ENCODE results near the gene MAFF.
"Not testable (repeated sequence)": the region's sequence is repeated elsewhere in the genome, so short reads cannot be mapped to it uniquely, and the experiment has no call there.

Gene MAFF

DNA sequence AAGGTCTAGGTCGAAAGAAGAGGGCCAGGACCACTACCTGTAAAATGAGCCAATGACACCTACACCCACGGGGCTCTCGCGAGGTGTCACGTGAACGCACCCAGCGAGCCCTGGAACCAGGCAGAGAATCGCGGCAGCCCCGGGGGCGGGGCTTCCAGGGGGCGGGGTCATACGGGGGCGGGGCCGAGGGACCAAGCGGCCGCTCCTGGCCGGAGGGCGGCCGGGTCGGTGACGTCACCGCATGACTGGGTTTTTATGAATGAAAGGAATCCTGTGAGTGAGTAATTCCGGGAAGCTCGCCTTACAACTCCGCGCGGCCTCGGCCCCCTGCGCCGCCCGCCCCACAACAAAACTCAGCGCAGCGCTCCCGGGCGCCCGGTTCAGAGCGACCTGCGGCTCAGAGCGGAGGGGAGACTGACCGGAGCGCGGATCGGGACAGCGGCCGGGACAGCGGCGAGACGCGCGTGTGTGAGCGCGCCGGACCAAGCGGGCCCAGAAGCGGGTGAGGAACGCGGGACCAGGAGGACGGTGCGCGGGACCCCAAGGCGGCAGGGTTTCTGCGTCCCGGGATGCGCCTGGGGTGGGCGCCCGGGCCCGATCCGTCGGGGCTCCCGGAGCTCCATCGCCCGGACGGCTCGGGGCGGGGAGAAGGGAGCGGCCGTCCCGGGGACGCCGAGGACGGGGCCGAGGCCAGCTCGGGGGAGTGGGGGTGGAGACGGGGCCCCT, at the start of gene MAFF:
Gene MAFF, plus strand, starts transcription at position 284 of the 726 bp plus-strand sequence. CDS start 11,860 bp downstream, outside the sequence.
- peak; percentile 94 for DNase-seq

DNA sequence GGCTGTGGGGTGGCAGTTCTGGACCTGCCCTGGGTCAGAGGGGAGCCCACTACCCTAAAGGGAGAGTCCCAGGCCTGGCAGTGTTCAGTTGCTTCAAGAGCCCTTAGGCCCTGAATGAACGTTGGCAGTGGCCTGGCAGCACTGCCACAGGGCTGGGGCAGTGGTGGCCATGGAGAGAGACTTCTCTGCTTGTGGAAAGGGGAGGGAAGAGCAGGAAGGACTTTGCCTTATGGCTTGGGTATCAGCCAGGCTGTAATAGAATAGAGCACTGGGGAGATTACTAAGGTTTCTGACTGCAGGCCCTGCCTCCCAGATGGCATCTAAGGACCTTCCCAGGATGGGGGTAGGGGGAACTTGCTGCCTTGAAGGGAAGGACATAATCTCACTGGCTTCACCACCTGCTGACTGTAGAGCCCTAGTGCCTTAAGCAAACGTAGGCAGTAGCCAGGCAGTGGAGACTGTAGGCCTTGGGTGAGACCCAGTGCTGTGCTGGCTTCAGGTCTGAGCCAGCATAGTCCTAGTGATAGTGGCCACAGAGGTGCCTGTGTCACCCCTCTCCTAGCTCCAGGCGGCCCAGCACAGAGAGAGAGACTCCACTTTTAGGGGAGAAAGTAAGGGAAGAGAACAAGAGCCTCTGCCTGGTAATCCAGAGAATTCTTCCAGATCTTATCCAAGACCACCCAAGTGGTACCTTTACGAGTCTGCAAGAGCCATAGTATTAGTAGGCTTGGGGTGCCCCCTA, 47.8 kb upstream of the MAFF start:
- DNase-seq: no peak

DNA sequence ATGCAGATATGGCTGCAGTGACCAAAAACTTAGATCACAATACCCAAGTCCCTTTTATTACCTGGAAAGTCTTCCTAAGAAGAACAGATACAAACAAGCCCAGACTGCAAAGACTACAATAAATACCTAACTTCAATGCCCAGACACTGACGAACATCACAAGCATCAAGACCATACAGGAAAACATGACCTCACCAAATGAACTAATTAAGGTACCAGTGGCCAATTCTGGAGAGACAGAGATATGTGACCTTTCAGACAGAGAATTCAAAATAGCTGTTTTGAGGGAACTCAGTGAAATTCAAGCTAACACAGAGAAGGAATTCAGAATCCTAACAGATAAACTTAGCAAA, 47.3 kb upstream of the MAFF start:
- DNase-seq: not testable (repeated sequence)

DNA sequence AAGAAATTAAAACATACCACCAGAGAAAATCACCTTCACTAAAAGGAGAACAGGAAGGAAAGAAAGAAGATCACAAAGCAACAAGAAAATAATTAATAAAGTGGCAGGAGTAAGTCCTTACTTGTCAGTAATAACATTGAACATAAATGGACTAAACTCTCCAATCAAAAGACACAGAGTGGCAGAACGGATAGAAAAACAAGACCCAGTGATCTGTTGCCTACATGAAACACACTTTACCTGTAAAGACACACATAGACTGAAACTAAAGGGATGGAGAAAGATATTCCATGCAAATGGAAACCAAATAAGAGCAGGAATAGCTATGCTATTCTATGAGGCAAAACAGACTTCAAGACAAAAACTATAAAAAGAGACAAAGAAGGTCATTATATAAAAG, 46.1 kb upstream of the MAFF start:
- no peak for DNase-seq

DNA sequence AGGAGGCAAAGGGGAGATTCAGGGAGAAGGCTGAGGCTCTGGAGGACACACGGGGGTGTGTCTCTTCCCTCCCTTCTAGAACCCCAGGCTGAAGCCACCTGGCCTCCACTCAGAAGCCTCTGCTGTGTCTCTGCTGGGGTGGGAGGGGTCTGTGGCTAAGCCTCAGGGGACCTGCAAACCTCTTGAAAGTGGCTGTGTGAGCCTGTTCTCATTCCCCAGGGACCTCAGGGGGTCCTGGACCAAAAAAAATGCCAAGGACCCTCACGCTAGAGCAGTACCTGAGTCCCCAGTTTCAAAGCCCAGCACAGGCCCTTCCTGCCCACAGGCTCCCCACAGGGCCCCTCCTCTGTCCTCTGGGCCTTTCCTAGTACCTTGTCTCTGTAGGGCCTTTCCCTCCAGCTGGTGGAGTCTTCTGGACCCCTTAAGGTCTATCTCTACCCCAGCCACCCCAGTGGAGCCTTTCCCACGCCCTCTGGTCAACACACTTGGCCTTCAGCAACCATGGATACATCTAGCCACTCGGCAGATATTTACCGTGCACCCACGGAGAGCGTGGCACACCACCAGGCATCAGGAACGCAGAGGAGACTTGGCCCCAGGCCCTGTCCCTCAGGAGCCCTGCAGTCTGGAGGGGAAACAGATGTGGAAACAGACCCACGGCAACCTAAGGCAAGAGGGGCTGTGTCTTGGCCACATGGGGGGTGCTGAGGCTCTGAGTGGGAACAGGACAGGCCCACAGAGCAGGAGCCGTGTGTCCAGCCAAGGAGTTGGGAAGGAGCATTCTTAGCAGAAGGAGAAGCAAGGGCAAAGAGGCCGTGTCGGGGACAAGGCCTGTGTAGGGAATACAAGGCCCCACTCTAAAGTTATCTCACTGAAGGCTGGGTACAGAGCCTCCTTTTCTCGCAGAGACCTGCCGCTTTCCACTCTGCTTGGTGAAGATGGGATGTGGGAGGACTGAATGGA, 38.6 kb upstream of the MAFF start:
- DNase-seq: no peak

DNA sequence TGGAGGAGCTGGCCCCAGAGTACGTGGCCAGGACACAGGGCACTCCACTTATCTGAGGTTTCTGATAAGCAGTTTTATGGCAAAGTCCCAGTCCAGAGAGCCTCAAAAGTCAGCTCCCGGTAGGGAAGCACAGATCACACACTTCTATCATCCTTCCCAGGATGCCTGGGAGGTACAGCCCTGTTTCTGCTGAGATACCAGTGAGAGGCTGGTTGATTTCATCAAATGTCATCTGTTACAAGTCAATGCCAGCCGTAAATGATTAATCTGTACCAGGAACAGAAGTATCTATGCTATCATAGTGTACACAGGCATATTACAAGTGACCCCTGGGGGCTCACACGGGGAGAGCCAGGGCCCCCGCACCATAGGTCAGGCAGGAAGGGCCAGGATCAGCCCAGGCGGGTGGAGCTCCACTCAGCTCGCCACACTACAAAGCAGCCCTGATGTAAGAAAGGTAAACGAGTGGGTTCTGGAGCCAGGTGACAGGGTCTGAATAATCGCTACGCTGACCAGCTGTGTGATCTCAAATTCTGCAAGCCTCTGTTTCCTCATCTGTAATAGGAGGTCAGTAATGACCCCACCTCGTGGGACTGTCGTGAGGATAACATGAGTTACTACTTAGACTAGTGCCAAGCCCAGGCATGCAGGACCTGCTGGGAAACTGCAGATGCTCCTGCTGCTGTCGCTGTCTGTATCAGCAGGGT, 37.8 kb upstream of the MAFF start:
- no peak for DNase-seq

DNA sequence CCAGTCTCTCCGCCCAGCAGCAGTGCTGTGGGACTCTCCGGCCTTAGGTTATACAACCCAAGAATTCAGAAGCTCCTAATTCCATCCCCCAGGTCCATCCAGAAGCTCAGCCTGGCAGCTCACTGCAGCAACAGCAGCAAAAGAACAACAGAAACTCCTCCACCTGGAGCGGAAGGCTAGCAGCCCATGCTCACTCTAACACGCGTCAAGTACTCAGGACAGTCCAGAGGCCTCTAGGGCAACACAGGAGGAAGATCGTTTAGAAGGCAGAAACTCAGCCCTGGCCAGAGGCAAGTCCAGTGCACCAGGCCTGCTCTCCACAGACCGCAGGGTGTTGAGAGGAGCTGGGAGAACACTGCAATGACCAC, 37.3 kb upstream of the MAFF start:
- no peak for DNase-seq

DNA sequence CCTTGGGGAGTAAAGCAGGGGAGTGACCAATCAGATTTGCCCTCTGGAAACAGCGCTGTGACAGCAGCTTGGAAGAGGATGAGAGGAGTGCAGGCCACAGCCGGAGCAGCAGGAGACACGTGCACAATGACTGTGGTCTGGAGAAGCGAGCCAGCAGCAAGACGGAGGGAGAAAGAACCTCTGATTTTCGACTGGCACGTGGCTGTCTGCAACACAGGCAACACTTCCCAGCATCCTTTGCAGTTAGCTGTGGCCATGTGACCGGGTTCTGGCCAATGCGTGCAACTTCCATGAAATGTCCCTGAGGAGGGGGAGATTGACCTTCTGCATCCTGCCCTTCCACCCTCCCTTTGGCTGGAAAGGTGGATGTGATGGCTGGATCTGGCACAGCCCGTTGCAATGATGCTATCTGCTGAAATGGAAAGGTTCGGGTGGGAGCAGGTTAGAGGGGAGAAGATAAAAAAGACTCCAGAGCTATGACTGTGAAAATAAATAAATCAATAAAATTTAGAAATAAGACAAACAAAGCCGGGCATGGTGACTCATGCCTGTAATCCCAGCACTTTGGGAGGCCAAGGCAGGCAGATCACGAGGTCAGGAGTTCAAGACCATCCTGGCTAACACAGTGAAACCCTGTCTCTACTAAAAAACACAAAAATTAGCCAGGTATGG, 35.7 kb upstream of the MAFF start:
- no peak for DNase-seq

DNA sequence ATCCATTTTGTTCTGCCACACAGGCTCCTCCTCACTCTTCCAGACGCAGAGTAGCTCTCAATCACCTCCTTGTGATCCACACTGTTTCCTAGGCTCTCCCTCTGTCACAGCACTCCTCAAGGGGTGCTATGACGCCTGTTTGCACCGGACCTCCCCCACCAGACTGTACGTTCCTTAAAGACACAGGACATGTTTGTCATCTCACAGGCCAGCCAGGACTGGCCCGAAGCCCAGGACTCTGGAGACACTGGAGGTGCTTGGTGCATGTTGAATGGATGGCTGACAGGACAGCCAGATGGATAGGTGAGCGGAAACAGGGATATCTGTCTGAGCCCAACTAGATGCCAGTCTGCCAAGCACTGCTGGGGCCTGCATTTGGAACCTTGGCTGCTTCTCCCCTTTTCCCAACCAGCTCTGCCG, 33.8 kb upstream of the MAFF start:
- no peak for DNase-seq

DNA sequence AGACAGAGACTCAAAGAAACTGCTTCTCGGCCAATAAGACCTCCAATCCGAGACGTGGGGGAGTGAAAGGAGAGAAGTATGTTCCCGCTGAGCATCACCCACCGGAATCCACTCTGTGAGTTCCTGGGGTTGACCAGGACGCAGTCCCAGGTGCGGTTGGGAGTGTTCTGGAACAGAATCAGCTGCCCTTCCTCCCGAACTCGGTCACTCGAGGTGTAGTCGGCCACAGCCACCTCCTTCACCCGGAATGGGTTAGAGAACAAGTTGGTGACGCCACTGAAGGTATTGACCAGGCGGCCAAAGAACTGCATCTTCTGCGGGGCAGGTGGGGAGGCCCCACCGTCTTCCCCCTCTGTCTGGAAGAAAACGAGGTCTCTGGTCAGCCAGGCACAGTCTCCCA, 32.7 kb upstream of the MAFF start:
- DNase-seq: no peak

DNA sequence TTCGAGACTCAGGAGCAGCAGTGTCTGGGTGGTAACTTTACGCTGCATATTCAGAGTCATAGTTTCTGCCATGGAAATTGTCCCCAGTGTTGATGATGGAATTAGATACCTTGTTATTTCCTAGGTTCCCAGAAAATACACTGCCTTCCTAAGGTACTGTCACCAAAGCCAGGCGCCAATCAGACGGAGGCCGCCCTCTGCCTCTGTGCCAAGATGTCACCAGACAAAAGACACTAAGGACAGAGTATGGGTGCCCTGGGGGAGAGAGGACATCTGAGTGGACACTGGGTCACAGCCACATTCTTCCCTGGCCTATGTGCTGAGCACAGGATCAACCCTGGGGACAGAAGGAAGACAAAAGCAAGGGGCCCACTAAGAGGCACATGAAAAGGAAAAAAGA, 31.3 kb upstream of the MAFF start:
- DNase-seq: no peak

DNA sequence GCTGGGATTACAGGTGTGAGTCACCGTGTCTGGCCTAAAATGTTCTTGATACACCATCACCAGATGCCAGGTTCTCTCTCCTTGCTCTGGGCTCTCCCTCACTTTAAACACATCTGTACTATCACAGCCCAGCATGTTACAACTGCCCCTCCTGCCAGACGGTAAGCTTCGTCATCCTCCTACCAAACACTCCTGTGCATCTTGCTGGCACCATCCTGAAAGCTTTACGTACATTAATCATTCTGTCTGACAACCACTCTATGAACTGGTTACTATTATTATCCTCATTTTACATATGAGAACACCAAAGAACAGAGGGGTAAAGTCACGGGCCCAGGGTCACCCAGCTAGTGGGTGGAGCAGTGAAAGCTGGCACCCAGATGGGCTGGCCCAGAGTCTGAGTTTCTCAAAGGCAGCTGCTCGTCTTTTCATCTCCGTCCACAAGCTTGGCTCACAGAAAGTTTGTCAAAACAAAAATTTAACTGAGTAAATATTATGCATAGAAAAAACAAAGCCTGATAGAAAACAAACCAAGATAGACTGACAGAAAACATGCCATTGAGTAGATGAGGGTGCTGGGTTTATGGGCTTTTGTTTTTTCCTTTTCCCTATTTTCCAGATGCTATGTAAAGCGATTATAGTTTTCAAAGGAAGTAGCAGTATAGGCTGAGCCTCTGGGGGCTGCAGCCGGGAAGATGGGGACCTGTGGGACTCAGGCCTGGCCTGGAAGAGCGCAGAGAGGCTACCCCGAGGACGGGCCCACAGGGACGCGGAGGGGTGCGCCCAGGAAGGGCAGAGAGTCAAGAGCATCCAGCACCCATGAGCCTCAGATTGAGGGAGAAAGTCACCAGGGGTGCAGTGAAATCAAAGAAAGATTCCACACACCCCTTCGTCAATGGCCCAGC, 29.6 kb upstream of the MAFF start:
- DNase-seq: no peak

DNA sequence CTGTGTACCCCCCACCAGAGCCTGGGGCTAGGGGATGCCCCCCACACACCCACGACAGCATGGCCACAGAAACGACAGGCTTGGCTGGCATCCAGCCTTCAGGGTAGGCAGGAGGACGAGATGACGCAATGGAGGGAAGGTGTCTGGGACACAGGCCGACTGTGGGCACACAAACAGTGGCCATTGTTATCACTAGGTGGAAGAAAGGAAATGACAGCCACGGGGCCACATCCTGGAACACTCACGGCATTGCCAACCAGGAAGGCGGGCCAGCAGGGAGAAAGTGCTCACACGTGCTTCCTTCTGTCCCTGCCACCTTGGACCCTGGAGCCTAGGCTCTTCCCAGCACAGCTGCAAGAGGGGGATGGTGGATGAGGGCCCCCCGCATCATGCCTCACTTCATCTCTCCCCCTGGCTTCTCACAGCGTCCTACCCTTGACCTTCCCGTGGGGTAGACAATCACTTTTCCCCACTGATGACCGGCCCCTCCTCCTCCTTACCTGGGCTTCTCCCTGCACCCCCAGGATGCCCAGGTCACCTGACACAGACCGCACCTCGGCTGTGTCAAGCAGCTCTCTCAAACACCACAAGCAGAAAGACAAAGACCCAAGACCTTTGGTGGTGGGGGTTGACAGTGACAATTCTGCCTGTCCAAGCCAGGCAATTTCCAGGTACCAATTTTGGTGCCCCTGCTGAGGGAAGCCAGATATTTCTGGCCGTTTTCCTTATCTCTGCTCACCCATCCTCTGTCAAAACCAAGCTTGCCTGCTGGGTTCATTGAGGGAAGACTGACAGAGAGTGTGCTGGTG, 28.8 kb upstream of the MAFF start:
- no peak for DNase-seq

DNA sequence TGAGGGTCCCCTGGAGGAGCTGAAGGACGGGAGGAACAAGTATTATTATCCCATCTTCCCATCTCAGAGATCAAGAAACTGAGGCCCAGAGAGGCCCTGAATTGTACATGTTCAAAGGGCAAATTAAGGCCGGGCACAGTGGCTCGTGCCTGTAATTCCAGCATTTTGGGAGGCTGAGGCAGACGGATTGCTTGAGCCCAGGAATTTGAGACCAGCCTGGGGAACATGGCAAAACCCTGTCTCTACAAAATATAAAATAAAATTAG, 28.2 kb upstream of the MAFF start:
- no peak for DNase-seq

DNA sequence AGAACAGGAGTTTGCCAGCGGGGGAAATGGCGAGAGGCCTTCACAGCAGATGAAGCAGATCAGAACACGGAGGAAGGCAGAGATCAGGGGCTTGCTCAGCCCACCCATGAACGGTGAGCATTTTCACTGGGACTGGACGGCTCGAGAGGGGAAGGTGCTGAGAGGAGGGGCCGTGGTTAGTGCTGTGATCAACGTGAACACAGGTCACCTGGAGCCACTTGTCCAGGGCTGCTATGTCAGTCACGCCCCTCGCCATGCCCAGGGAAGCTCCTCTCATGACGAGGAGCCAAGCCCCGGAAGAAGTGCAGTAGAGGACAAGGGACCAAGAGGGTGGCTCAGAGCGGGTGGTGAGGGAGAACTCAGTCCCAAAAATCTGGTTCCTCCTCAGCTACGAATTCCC, 27.2 kb upstream of the MAFF start:
- DNase-seq: no peak

DNA sequence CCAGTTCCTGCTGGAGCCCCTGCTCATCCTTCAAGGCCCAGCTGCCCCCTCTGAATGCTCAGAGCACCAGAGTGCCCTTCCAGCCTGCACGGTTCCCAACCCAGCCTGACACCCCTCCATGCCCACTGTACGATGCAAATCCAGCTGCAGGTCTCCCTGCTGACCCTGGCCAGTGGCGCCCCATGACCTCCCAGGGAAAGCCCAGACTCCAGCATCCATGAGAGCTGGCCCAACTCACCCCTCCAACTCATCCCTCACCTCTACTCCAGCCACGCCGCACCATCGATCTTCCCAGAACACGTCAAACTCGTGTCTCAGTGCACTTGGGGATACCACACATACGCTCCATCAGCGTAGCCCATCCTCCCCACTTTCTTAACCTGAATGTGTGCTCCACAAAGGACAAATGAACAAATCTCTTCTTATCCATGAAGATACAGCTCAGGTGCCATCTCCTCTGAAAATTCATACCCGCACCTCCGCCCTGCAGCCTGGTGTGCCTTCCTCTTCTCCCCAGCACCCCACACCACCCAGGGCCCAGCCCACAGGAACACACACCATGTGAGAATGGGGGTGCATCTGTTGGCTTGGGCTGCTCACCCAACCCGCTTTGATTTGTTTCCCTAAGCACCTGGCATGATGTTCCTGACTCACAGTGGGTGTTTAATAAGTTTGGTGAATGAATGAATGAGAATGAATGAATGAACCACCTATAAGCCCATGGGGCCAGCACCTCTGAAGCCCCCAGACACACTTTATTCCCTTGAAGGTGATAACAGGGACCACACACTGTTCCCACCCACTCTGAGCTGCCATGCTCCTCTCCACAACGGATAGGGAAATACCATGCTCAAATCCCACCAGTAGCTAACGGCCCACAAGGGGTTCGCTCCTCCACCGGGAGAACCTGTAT, 26.3 kb upstream of the MAFF start:
- no peak for DNase-seq

DNA sequence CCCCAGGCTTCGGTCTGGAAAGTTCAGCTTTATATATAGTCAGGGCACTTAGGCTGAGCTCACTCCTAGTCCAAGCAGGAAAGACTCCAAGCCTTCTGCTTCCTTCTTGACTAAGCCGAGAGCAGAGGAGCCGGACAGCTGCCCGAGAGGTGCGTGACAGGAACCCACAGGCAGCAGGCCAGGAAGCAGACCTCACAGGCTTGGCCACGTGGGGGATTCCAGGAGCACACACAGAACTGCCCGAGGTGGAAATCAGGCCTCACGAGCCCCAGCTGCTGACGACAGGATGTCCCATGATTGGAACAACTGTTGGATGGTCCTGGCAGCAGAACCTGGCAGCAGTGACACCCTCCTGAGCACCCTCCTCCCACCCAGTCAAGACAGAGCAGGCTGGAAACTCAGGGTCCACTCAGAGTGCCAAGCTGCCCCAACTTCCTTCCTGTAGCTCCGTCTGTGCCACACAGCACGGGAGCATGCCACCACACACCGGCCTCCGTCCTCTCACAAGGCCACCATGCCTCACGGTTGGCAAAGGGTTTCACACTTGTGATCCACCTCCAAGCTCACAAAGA, 25.5 kb upstream of the MAFF start:
- no peak for DNase-seq

DNA sequence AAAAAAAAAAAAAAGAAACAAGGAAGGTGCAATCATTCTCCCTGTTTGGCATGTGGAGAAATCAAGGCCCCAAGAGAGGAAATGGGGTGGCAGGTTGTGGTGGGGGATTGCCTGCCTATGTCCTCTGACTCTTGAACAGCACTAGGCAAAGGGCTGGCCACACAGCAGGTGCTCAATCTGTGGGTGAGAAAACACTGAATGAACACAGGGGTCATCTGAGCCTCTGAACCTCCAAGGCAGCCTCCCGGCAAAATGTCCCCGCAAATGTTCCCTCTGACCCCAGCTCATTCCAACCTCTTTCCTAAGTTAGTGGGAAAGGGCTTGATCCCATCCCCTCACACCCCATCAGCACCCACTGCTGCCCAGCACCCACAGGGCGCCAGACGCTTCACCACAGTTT, 24.8 kb upstream of the MAFF start:
- no peak for DNase-seq

DNA sequence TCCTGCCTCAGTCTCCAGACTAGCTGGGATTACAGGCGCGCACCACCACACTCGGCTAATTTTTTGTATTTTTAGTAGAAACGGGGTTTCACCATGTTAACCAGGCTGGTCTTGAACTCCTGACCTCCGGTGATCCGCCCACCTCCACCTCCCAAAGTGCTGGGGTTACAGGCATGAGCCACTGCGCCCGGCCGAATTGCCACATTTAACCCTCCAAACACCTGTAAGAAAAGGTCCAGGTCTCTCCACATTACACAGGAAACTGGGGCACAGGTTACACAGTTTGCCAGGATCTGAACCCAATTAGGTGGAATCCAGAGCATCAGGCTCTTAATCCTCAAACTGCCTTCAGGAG, 24.2 kb upstream of the MAFF start:
- not testable (repeated sequence) for DNase-seq

All from activated CD4-positive, alpha-beta T cell treated with anti-CD3 and anti-CD28 coated beads for 48 hours (primary cell).